ENCODE data around the gene NRDC. TPM values are rescaled to one million over a fixed set of nuclear protein-coding genes. Genes with fewer than 3 reads are reported as not detected.

NRDC gene
- total and polyA plus RNA-seq, 9 of the 15 experiments (the other 6 are each of a cell fraction or from before 2014, with no cell fraction given) = 102 to 371 (median 201) TPM

GRCh38 chr1:51851882-51852396 is 26.6 kb downstream of the NRDC start (continued):
- TF ChIP-seq ZNF175 (CRISPR knock-in tag; IDR thresholded peaks at IDR 0.05; ENCODE audit: low read depth) = peak; percentile 41; the same call in 1 of the 2 replicates
- TF ChIP-seq ZNF311 (CRISPR knock-in tag; IDR thresholded peaks at IDR 0.05) = no peak
- no peak for TF ChIP-seq ZNF79 (CRISPR knock-in tag; IDR thresholded peaks at IDR 0.05; ENCODE audit: low read depth)
- TF ChIP-seq MLLT1 (IDR thresholded peaks at IDR 0.05) = 0 out of 4 replicates have a peak, but pooled peaks of 1 of the 2 experiments have one; percentile 26
- TF ChIP-seq NFE2L1 (tag; IDR thresholded peaks at IDR 0.05; ENCODE audit: borderline replicate concordance, low read depth) = no peak
- TF ChIP-seq ZBTB33 (CRISPR knock-in tag; IDR thresholded peaks at IDR 0.05) = no peak
- TF ChIP-seq POLR2A (conservative IDR thresholded peaks at IDR 0.05) = 0 out of 2 replicates have a peak, but pooled peaks have one; percentile 17
- no peak for TF ChIP-seq RBM15 (IDR thresholded peaks at IDR 0.05; ENCODE audit: insufficient read depth, low read length)
- TF ChIP-seq U2AF1 (optimal IDR thresholded peaks at IDR 0.05; ENCODE audit: low read depth, low read length) = no peak
- TF ChIP-seq DMBX1 (CRISPR knock-in tag; IDR thresholded peaks at IDR 0.05; ENCODE audit: borderline replicate concordance) = peak; percentile 71
- TF ChIP-seq EP400 (IDR thresholded peaks at IDR 0.05) = peak; percentile 47; the same call in 1 of the 2 replicates
- TF ChIP-seq YY1 (IDR thresholded peaks at IDR 0.05; ENCODE audit: borderline replicate concordance in 1 of 3, control insufficient read depth in 1 of 3, extremely low read depth in 1 of 3, insufficient read depth in 3 of 3, insufficient read length in 1 of 3, insufficient replicate concordance in 2 of 3, low read depth in 1 of 3, low read length in 2 of 3) = no peak
- peak in 1 of 2 experiments; percentile 59 for TF ChIP-seq AFF1 (IDR thresholded peaks at IDR 0.05; ENCODE audit: low read depth in 1 of 2, partially characterized antibody in 2 of 2)
- peak; percentile 26; the same call in 1 of the 2 replicates for TF ChIP-seq MECOM (CRISPR knock-in tag; IDR thresholded peaks at IDR 0.05)
- TF ChIP-seq ZNF589 (CRISPR knock-in tag; IDR thresholded peaks at IDR 0.05; ENCODE audit: low read depth) = 0 out of 2 replicates have a peak, but pooled peaks have one; percentile 47
